ENCODE data around the gene HIPK3. TPM values are rescaled to one million over a fixed set of nuclear protein-coding genes. Genes with fewer than 3 reads are reported as not detected.

Gene HIPK3
- total and polyA plus RNA-seq, 9 of the 15 experiments (the other 6 are each of a cell fraction or from before 2014, with no cell fraction given), result 2.3 to 19.6 (median 7.5) TPM

DNA sequence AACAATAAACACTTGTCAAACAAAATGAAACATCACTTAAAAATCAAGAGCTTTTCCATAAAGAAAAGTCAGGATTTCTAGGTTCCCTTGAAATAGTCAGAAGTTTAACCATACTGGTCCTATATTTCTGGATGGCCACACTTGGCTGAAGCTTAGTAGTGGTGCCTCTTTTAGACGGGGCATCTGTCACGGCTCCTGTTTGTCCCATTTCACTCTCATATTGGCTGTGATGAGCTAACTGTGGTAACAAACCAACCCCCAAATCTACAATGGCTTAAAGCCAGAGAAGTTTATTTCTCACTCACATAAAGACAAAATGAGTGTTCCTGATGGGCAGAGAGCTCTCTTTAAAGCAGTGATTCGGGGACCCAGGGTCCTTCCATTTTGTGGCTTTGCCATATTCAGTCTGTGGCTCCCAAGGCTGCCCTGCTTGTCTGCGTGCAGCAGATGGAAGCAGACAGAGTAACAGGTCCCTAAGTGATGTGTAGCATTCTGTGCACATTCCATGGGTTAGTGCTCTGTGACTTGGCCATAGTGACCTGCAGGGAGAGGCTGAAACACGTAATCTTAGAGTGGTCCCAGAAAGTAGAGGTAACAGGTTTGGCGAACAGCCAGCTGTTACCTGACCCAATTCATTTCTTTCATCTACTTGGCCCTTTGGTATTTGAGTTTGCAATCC, 137.4 kb downstream of the HIPK3 start:
- ATAC-seq (no peak), FAIRE-seq (no peak), DNase-seq (ENCODE audit: extremely low read depth in 1 of 4, low spot score in 3 of 4) (no peak)
- Histone ChIP-seq H3K4me1 (replicated peaks in 1 of 2; ENCODE audit: control insufficient read depth in 2 of 2, insufficient read depth in 2 of 2, low read length in 2 of 2) (no peaks in the 10 kb centered on the region), H3K9ac (ENCODE audit: insufficient read depth in 1 of 2, low read depth in 2 of 2, low read length in 2 of 2) (no peak overlapping the region), H3K9me3 (replicated peaks; ENCODE audit: control insufficient read depth, insufficient read depth, low read depth, low read length) (no peaks in the 10 kb centered on the region), H3K4me3 (no peak overlapping the region), H3K27me3 (ENCODE audit: control insufficient read depth in 2 of 2, insufficient read depth in 2 of 2, low read length in 2 of 2) (peaks cover 17 to 34% of the 10 kb centered on the region in 2 experiments), H3K27ac (ENCODE audit: extremely low read depth, low read depth, low read length) (no peak overlapping the region), H3K79me2 (ENCODE audit: control insufficient read depth, insufficient read depth, low read length) (no peaks in the 10 kb centered on the region), H2AFZ (ENCODE audit: low read depth, low read length) (no peak overlapping the region), H3K4me2 (ENCODE audit: insufficient read depth, low read length) (no peak overlapping the region), H3K9me1 (ENCODE audit: control insufficient read depth, insufficient read depth, low read length) (no peaks in the 10 kb centered on the region), H3K36me3 (ENCODE audit: control insufficient read depth, insufficient read depth, low read length) (no peaks in the 10 kb centered on the region), H4K20me1 (replicated peaks; ENCODE audit: control insufficient read depth, insufficient read depth, low read length) (no peaks in the 10 kb centered on the region)
- no peak for TF ChIP-seq JUND (IDR thresholded peaks at IDR 0.05; ENCODE audit: borderline replicate concordance, low read depth, low read length)
- no peak for TF ChIP-seq JUND (tag; IDR thresholded peaks at IDR 0.05; ENCODE audit: borderline replicate concordance, low read depth, low read length)
- no peak for TF ChIP-seq RBM34 (IDR thresholded peaks at IDR 0.05; ENCODE audit: borderline replicate concordance, insufficient read depth, low read length)
- TF ChIP-seq, protein P1, sequence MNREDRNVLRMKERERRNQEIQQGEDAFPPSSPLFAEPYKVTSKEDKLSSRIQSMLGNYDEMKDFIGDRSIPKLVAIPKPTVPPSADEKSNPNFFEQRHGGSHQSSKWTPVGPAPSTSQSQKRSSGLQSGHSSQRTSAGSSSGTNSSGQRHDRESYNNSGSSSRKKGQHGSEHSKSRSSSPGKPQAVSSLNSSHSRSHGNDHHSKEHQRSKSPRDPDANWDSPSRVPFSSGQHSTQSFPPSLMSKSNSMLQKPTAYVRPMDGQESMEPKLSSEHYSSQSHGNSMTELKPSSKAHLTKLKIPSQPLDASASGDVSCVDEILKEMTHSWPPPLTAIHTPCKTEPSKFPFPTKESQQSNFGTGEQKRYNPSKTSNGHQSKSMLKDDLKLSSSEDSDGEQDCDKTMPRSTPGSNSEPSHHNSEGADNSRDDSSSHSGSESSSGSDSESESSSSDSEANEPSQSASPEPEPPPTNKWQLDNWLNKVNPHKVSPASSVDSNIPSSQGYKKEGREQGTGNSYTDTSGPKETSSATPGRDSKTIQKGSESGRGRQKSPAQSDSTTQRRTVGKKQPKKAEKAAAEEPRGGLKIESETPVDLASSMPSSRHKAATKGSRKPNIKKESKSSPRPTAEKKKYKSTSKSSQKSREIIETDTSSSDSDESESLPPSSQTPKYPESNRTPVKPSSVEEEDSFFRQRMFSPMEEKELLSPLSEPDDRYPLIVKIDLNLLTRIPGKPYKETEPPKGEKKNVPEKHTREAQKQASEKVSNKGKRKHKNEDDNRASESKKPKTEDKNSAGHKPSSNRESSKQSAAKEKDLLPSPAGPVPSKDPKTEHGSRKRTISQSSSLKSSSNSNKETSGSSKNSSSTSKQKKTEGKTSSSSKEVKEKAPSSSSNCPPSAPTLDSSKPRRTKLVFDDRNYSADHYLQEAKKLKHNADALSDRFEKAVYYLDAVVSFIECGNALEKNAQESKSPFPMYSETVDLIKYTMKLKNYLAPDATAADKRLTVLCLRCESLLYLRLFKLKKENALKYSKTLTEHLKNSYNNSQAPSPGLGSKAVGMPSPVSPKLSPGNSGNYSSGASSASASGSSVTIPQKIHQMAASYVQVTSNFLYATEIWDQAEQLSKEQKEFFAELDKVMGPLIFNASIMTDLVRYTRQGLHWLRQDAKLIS (CRISPR knock-in tag; IDR thresholded peaks at IDR 0.05), result no peak
- no peak for TF ChIP-seq TAF9B (IDR thresholded peaks at IDR 0.05; ENCODE audit: partially characterized antibody)
- no peak for TF ChIP-seq ZZZ3 (IDR thresholded peaks at IDR 0.05)
- TF ChIP-seq CBX3 (IDR thresholded peaks at IDR 0.05; ENCODE audit: borderline replicate concordance in 1 of 2, low read length in 2 of 2), result no peak
- no peak for TF ChIP-seq ATF1 (CRISPR knock-in tag; IDR thresholded peaks at IDR 0.05)
- no peak for TF ChIP-seq ATF1 (tag; IDR thresholded peaks at IDR 0.05)
- CTCF ChIA-PET (ENCODE audit: low intra/inter-chr PET ratio), result no interaction called here
- intact Hi-C loops (cut with micrococcal nuclease) (no loop called here), in situ Hi-C loops (cut with MboI) (no loop called here)
- no TSS peak for BruUV-seq (replicated peaks)
- 2% methylated on average over 5 of the region's 6 CpGs for WGBS (ENCODE audit: insufficient coverage, low coverage, missing lambda C conversion rate)
- POLR2A ChIA-PET, result interaction anchor here (0.6 kb wide), 1 partner anchor 13 kb away, joined by 3 read pairs; no protein-coding TSS in a partner anchor
